Fibroblast of skin of right biceps (primary cell): ENCODE results near the gene GET3.
"Not testable (repeated sequence)": the region's sequence is repeated elsewhere in the genome, so short reads cannot be mapped to it uniquely, and the experiment has no call there.

Experiments used
- DNase-seq: peaks from one replicate; pipeline ENCODE4 v3.0.0-alpha.2; 2013

The GET3 gene

DNA sequence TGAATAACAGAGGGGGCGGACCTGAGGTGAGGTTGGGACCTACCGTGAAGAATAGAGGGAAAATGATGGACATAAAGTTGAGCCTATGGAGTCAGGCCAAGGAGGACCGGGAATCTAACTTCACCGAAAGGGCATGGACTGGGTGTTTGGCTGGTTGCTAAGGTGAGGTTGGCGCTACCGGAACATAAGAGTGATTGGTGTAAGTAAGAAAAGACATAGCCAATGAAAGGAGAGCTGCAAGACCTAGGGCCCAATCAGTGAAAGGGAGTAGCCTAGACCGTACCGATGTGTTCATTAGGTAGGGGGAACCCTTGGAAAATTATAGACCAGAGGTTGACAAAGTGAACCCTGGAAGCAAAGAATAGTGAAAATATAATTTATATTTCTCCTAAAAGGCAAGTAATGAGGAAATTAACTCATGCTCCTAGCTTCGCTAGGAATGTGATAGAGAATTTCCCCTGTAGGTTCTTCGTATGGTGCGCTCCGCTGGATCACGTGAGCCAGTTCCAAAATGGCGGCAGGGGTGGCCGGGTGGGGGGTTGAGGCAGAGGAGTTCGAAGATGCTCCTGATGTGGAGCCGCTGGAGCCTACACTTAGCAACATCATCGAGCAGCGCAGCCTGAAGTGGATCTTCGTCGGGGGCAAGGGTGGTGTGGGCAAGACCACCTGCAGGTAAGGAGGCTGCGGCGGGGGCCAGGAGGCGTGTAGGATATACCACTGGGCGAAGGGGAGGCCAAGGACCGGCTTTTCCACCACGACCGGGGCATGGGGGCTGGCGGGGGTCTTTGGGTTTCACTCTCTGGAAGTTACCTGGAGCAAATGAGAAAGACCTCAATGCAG lies at the start of gene GET3:
Gene GET3 (plus strand): TSS at position 503 of the 840 bp plus-strand sequence. CDS start 9 bp downstream, at position 512.
- peak; percentile 100 for DNase-seq

GRCh38 chr19:12689012-12689411 lies 48.3 kb upstream of the GET3 start:
- DNase-seq, result no peak

GRCh38 chr19:12689581-12690216 lies 47.6 kb upstream of the GET3 start:
- DNase-seq, result no peak

DNA sequence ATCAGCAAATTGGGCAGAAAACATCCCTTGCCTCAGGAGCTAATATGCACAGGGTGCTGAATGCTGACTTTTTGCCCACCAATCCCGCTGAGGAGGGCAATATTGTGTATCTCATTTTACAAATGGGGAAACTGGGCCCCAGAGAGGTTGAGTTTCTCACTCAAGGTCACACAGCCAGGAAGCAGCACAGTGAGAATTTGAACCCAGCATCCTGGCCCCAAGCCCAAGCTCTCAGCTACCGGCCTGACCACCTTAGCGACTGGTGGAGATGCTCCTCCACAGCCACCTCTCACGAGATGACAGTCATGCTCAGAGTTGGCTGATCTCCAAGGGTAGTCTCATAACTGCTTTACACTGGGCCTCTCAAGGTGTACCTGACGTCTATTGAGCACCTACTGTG lies 44.3 kb upstream of the GET3 start:
- DNase-seq, result no peak

GRCh38 chr19:12694641-12695040 lies 42.7 kb upstream of the GET3 start:
- DNase-seq, result no peak

DNA sequence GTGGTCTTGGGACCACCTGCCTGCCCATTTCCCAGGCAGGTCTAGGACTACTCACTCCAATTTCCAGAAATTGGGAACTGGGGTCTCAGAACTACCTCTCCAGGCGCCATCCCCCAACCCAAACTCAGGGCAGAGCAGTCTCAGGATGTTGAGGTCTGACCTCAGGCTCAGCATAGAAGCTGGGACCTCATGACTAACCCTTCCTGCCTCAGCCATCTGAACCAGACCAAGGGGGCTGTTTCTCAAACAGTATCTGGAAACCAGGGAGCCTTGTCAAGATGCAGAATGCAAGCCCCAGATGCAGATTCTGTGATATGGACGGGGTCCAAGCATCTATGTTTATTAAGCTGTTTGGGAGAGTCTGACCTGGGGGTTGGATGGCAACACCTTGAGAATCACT lies 42.2 kb upstream of the GET3 start:
- DNase-seq, result no peak

GRCh38 chr19:12695514-12695913 lies 41.8 kb upstream of the GET3 start:
- no peak for DNase-seq

- DNase-seq, result no peak
Measured at GRCh38 chr19:12695997-12696365, 41.3 kb upstream of the GET3 start.

DNA sequence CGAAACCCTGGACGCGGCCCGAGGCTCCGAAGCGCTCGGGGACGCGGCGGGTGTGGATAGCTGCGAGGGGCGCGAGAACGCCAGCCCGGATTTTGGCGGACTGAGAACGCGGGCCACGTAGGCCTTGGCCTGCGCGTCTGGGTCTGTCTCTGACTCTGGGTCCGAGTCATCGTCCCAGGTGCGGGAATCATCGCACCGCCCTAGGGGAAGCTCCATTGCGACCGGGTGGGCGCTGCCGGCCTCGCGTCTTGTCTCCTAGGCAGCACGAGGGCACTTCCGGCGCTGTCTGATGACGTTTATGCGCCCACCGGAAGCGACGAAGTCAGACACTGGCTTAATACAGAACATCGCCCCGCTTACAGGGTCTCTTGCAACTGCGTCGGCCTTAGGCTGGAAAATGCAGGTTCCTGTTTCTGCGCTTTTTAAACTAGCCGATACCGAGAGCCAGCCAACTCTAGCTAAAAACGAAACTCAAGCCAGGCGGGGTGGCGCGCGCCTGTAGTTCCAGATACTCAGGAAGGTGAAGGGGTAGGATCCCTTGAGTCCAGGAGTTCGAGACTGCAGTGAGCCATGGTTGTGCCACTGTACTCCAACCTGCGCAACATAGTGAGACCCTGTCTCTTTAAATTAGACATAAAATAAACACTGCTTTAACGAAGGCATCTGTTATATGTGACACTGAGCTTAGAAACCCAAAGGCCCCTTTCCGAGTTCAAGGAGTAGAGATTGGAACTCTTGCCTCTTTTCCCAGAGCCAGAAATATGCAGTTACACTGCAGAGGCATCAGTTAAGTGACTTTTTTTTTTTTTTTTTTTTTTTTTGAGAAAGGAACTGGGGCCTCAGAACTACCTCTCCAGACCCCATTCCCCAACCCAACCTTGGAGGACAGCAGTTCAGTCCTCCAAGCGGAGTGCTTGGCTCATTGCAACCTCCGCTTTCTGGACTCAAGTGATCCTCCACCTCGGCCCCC lies 40.6 kb upstream of the GET3 start, which contains the start of gene FBXW9:
Gene FBXW9 (minus strand): TSS at position 266 of the 970 bp plus-strand sequence. CDS start 50 bp downstream, at position 216.
- DNase-seq, result peak; percentile 96

DNA sequence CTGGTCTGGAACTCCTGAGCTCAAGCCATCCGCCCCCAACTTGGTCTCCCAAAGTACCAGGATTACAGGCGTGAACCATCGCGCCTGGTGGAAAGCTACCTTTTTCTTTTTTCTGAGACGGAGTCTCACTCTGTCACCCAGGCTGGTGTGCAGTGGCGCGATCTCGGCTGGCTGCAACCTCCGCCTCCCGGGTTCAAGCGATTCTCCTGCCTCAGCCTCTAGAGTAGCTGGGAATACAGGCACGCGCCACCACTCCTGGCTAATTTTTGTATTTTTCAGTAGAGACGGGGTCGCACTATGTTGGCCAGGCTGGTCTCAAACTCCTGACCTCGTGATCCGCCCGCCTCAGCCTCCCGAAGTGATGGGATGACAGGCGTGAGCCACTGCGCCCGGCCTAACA lies 39.9 kb upstream of the GET3 start:
- DNase-seq, result not testable (repeated sequence)

DNA sequence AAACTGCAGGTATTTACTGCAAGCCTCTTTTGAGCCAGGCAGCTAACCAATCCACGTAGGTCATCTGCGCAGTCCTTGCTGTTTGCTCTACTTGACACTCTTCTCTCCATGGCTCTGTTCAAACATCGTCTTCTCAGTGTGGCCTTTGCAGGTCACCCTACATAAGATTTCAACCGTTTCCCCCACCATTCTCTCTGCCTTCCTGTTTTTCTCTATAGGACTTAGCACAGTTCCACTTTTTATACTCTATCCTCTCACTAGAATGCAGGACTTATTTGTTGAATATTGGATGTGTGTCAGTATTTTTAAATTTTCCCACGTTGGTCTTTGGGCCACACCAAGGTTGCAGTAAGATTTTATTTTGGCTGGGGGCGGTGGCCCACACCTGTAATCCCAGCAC lies 39.2 kb upstream of the GET3 start:
- no peak for DNase-seq

- no peak for DNase-seq
Measured at GRCh38 chr19:12701596-12702282, 35.6 kb upstream of the GET3 start.

GRCh38 chr19:12703046-12703445 lies 34.3 kb upstream of the GET3 start:
- peak; percentile 58 for DNase-seq

- DNase-seq, result no peak
Measured at GRCh38 chr19:12705169-12705568, 32.1 kb upstream of the GET3 start.

DNA sequence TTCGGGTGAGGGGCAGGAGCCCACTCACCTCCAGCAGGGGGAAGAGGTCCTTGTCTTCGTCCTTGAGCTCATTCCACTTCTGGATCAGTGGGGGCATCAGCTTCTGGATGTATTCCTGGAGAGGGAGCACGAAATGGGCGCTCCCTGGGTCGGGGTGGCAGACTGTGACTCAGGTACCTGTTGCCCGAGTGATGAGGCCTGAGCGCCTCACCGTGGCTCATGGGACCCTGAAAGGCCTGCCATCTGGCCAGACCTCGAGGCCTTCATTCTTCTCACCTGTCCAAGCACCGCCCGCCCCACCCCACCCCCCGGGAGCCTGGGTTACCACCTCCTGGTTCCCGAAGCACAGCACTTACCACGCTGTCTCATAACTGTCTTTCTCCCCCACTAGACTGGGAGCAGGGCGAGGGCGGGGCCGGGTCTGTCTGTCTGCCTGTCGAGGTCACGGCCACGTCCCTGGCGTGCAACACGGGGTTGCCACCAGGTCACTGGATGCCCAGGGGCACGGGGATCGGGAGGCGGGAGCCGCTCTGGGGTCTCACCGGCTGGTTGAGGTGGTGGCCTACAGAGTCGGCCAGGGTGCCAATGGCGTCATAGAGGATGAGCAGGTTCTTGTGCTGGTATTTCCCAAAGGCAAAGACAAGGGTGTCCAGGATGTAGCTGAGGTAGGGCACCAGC lies 31.5 kb upstream of the GET3 start:
- no peak for DNase-seq

GRCh38 chr19:12706332-12706718 lies 31.0 kb upstream of the GET3 start:
- no peak for DNase-seq

DNA sequence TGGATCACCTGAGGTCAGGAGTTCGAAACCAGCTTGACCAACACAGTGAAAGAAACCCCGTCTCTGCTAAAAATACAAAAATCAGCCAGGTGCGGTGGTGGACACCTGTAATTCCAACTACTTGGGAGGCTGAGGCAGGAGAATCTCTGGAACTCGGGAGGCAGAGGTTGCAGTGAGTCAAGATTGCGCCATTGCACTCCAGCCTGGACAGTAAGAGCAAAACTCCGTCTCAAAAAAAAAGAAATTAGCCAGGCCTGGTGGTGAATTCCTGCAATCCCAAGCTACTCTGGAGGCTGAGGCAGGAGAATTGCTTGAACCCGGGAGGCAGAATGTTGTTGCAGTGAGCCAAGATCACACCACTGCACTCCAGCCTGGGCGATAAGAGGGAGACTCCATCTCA lies 28.7 kb upstream of the GET3 start:
- no peak for DNase-seq

- no peak for DNase-seq
Measured at GRCh38 chr19:12711187-12711586, 26.1 kb upstream of the GET3 start.

DNA sequence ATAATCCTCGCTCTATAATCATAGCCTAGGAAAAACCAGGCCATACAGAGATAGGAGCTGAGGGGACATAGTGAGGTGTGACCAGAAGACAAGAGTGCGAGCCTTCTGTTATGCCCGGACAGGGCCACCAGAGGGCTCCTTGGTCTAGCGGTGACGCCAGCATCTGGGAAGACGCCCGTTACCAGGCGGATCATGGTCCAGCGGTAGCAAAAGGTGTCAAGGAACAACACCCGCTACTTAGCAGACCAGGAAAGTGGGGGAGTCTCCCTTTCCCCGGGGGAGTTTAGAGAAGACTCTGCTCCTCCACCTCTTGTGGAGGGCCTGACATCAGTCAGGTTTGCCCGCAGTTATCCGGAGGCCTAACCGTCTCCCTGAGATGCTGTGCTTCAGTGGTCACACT lies 25.2 kb upstream of the GET3 start:
- DNase-seq, result not testable (repeated sequence)

DNA sequence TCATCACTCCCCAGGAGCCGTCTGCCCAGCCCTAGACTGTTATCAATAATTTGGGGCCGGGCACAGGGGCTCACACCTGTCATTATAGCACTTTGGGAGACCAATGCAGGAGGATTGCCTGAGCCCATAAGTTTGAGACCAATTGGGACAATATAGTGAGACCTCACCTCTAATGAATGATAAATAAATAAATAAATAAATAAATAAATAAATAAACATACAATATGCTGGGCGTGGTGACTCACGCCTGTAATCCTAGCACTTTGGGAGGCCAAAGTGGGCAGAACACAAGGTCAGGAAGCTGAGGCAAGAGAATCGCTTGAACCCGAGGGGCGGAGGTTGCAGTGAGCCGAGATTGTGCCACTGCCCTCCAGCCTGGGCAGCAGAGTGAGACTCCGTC lies 24.0 kb upstream of the GET3 start:
- not testable (repeated sequence) for DNase-seq

DNA sequence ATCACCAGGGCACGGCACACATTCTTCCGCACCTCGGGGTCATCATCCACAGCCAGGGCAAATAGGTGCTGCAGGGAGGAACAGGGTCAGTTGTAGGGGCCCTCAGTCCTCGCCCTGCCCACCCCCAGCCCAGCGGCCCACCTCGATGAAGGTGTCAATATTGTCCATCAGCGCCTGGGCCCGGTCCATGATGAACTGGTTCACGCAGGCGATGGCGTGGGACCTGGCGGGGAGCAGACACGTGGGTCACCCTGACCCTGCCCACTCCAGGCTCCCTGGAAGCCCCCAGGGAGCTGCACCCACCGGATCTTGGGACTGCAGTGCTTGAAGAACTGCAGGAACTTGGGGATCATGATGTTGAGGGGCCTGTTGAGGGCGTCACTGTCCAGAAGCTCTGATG lies 22.2 kb upstream of the GET3 start:
- no peak for DNase-seq

DNA sequence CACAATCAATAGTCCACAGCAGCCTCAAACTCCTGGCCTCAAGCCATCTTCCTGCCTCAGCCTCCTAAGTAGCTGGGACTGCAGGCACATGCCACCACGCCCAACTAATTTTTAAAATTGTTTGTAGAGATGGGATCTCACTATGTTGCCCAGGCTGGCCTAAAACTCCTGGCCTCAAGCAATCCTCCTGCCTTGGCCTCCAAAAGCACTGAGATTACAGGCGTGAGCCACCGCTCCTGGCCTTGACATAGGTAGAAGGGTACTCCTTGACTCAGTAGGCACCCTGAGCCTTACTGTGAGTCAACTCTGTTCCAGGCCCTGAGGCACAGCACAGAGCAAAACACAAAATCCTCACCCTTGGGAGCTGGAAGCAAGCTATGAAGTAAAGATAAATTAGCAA lies 21.4 kb upstream of the GET3 start:
- DNase-seq, result no peak
